Upper lobe of left lung (tissue), 4 donors: ENCODE results near the gene MAG.

Experiments used
- EP300 ChIP-seq, 4 donors: sonication (generic); formaldehyde crosslinking; IDR thresholded peaks; one replicate each; pipeline ENCODE4 v1.5.1; 2017; ENCODE audit warnings: antibody characterized with exemption in 4 of 4, control low read depth in 2 of 4
- POLR2A ChIP-seq, 4 donors: fragments of 450-650 bp; IDR thresholded peaks; one replicate each; pipeline ENCODE4 v1.5.1; 2016 to 2017; ENCODE audit warnings: antibody characterized with exemption in 4 of 4, mild to moderate bottlenecking in 2 of 4
- TF ChIP-seq, protein P1 (sequence below), 6 experiments: fragments of 450-650 bp in 4 of 6; fragments of 200-600 bp in 2 of 6; sonication (generic) in 2 of 6; IDR thresholded peaks; one replicate each; pipeline ENCODE4 v1.5.1; 2016 to 2019; ENCODE audit warnings: antibody characterized with exemption in 6 of 6

DNA sequence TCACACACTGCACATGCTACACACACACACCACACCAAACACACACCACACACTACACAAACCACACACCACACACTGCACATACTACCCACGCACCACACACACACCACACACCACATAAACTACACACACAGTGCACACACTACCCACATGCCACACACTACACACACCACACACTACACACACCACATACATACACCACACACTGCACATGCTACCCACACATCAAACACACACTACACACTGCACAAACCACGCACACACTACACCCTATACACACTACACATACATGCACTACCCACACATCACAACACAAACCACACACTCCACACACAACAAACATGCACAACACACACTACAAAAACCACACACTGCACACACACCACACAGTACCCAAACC is 6.0 kb downstream of the MAG start:
- TF ChIP-seq, protein P1, sequence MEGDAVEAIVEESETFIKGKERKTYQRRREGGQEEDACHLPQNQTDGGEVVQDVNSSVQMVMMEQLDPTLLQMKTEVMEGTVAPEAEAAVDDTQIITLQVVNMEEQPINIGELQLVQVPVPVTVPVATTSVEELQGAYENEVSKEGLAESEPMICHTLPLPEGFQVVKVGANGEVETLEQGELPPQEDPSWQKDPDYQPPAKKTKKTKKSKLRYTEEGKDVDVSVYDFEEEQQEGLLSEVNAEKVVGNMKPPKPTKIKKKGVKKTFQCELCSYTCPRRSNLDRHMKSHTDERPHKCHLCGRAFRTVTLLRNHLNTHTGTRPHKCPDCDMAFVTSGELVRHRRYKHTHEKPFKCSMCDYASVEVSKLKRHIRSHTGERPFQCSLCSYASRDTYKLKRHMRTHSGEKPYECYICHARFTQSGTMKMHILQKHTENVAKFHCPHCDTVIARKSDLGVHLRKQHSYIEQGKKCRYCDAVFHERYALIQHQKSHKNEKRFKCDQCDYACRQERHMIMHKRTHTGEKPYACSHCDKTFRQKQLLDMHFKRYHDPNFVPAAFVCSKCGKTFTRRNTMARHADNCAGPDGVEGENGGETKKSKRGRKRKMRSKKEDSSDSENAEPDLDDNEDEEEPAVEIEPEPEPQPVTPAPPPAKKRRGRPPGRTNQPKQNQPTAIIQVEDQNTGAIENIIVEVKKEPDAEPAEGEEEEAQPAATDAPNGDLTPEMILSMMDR (IDR thresholded peaks at IDR 0.05) = no peak
- TF ChIP-seq EP300 (IDR thresholded peaks at IDR 0.05) = no peak
- TF ChIP-seq POLR2A (IDR thresholded peaks at IDR 0.05) = no peak
